Aorta (tissue), 5 donors: ENCODE results near the gene MRPL16. TPM values are rescaled to one million over a fixed set of nuclear protein-coding genes. Genes with fewer than 3 reads are reported as not detected.

Source experiments
- ATAC-seq: fragments of 200-7000 bp; cut with Tn5 transposase; one replicate; pipeline ENCODE4 v1.9.1; 2022; ENCODE audit warnings: moderate library complexity; ENCODE audit not compliant: low FRiP score
- DNase-seq, 2 donors: peaks; one replicate each; pipeline ENCODE4 v3.0.0-alpha.2; 2020
- H3K27ac ChIP-seq, 2 donors: one replicate each; pipeline ENCODE4 v1.5.1; 2013; ENCODE audit warnings: low read length in 2 of 2, mild to moderate bottlenecking in 2 of 2, moderate library complexity in 2 of 2, control low read depth in 1 of 2, inconsistent platforms in 1 of 2, low read depth in 1 of 2
- H3K27me3 ChIP-seq, 2 donors: one replicate each; pipeline ENCODE4 v1.6.1; 2013; ENCODE audit warnings: control low read depth in 1 of 2, low read length in 1 of 2, mild to moderate bottlenecking in 1 of 2, moderate library complexity in 1 of 2; ENCODE audit not compliant: insufficient read depth in 2 of 2, control insufficient read depth in 1 of 2
- H3K36me3 ChIP-seq, 2 donors: one replicate each; pipeline ENCODE4 v1.6.1; 2013; ENCODE audit warnings: control low read depth in 1 of 2, low read length in 1 of 2, mild to moderate bottlenecking in 1 of 2; ENCODE audit not compliant: insufficient read depth in 2 of 2, control insufficient read depth in 1 of 2
- H3K4me1 ChIP-seq, 2 donors: one replicate each; pipeline ENCODE4 v1.6.1; 2013; ENCODE audit warnings: low read length in 2 of 2, control low read depth in 1 of 2, mild to moderate bottlenecking in 1 of 2, moderate library complexity in 1 of 2; ENCODE audit not compliant: insufficient read depth in 2 of 2, control insufficient read depth in 1 of 2
- H3K4me3 ChIP-seq, 2 donors: one replicate each; pipeline ENCODE4 v1.5.1; 2013; ENCODE audit warnings: low read length in 2 of 2, control low read depth in 1 of 2, mild to moderate bottlenecking in 1 of 2
- H3K9me3 ChIP-seq: one replicate; pipeline ENCODE4 v1.6.1; 2013; ENCODE audit warnings: mild to moderate bottlenecking, low read length; ENCODE audit not compliant: control insufficient read depth
- WGBS, 2 donors: extraction: QIAGEN DNeasy Blood & Tissue Kit; methylation state at CpG; one replicate each; pipeline ENCODE4 v1.1.7; 2013; 5-methylcytosine and 5-hydroxymethylcytosine counted together
- intact Hi-C, 2 donors: fragments of 100-400 bp; cut with DNase I; formaldehyde crosslinking; loops; one replicate each; pipeline versions ENCODE4 v1.14.2 to v1.15.0; 2022
- polyA plus RNA-seq, 2 donors: library from polyadenylated mRNA; stranded (reverse); fragments of 200-250 nt; gene quantifications; one replicate each; pipeline ENCODE4 v1.2.3, GENCODE V29; 2013
- total RNA-seq, 2 donors: library from RNA; stranded (reverse); fragmentation: NEBNext Ultra II Directional; extraction: Animal tissue kit (Norgen Biotek cat#: 25700); gene quantifications; one replicate each; pipeline ENCODE4 v1.2.1, GENCODE V29; 2021
- donor health status: healthy with polysubstance abuse.
- donor health status: Bipolar disorder and iron deficiency.
- donor health status: DM: no; HTN: no; CAD: no.
- donor health status: DM: no; HTN: no; CAD: no.
- donor health status: DM: yes; HTN: yes; CAD: no.

Gene MRPL16
- total and polyA plus RNA-seq, 4 donors: 25.0 to 46.5 (median 27.2) TPM

GRCh38 chr11:59773083-59773440 is 37.5 kb downstream of the MRPL16 start:
- Histone ChIP-seq H3K27ac (no peak overlapping the region), H3K4me3 (no peak overlapping the region), H3K4me1 (peaks cover 0 to 7% of the 10 kb centered on the region in 2 donors), H3K36me3 (peaks cover 4 to 8% of the 10 kb centered on the region in 2 donors), H3K27me3 (no peaks in the 10 kb centered on the region), H3K9me3 (no peaks in the 10 kb centered on the region)
- 95 to 96% methylated on average over 5 of the region's 5 CpGs for WGBS, 2 donors
- ATAC-seq (no peak), DNase-seq (no peak)
- intact Hi-C loops: no loop called here

GRCh38 chr11:59771605-59772004 is 39.0 kb downstream of the MRPL16 start:
- 84 to 86% methylated on average over 4 of the region's 4 CpGs for WGBS, 2 donors
- intact Hi-C loops: no loop called here
- no peak overlapping the region for H3K27ac ChIP-seq
- peaks cover 0 to 8% of the 10 kb centered on the region in 2 donors for H3K36me3 ChIP-seq
- no peak for ATAC-seq
- no peaks in the 10 kb centered on the region for H3K4me1 ChIP-seq
- H3K27me3 ChIP-seq: no peaks in the 10 kb centered on the region
- no peak for DNase-seq
- H3K9me3 ChIP-seq: no peaks in the 10 kb centered on the region
- H3K4me3 ChIP-seq: no peak overlapping the region

GRCh38 chr11:59770869-59771268 is 39.7 kb downstream of the MRPL16 start:
- Histone ChIP-seq H3K4me3 (no peak overlapping the region), H3K4me1 (no peaks in the 10 kb centered on the region), H3K36me3 (peaks cover 0 to 8% of the 10 kb centered on the region in 2 donors), H3K9me3 (no peaks in the 10 kb centered on the region), H3K27ac (no peak overlapping the region), H3K27me3 (no peaks in the 10 kb centered on the region)
- ATAC-seq (no peak), DNase-seq (no peak)
- WGBS, 2 donors: 91 to 92% methylated on average over 8 of the region's 8 CpGs
- intact Hi-C loops: no loop called here

- no peak for ATAC-seq
- no peaks in the 10 kb centered on the region for H3K9me3 ChIP-seq
- no peaks in the 10 kb centered on the region for H3K27me3 ChIP-seq
- 93 to 95% methylated on average over 3 of the region's 3 CpGs for WGBS, 2 donors
- no peak overlapping the region for H3K27ac ChIP-seq
- H3K36me3 ChIP-seq: peaks cover 0 to 5% of the 10 kb centered on the region in 2 donors
- H3K4me3 ChIP-seq: no peak overlapping the region
- no peaks in the 10 kb centered on the region for H3K4me1 ChIP-seq
- intact Hi-C loops: no loop called here
- DNase-seq: no peak
These were observed 40.3 kb downstream of the MRPL16 start for GRCh38 chr11:59770319-59770718.

GRCh38 chr11:59769828-59770227 is 40.8 kb downstream of the MRPL16 start:
- Histone ChIP-seq H3K4me3 (no peak overlapping the region), H3K9me3 (no peaks in the 10 kb centered on the region), H3K4me1 (no peaks in the 10 kb centered on the region), H3K27ac (no peak overlapping the region), H3K36me3 (no peaks in the 10 kb centered on the region), H3K27me3 (no peaks in the 10 kb centered on the region)
- DNase-seq: no peak
- intact Hi-C loops: no loop called here
- ATAC-seq: no peak
- WGBS, 2 donors: 88 to 92% methylated on average over 4 of the region's 4 CpGs

GRCh38 chr11:59769111-59769510 is 41.5 kb downstream of the MRPL16 start:
- H3K36me3 ChIP-seq: no peaks in the 10 kb centered on the region
- intact Hi-C loops: no loop called here
- ATAC-seq (no peak), DNase-seq (no peak)
- H3K27ac ChIP-seq: no peak overlapping the region
- H3K4me1 ChIP-seq: no peaks in the 10 kb centered on the region
- no peak overlapping the region for H3K4me3 ChIP-seq
- WGBS, 2 donors: 89 to 90% methylated on average over 7 of the region's 7 CpGs
- H3K27me3 ChIP-seq: no peaks in the 10 kb centered on the region
- no peaks in the 10 kb centered on the region for H3K9me3 ChIP-seq

GRCh38 chr11:59767225-59767611 is 43.4 kb downstream of the MRPL16 start:
- Histone ChIP-seq H3K36me3 (peaks cover 0 to 2% of the 10 kb centered on the region in 2 donors), H3K4me1 (no peaks in the 10 kb centered on the region), H3K9me3 (no peaks in the 10 kb centered on the region), H3K4me3 (no peak overlapping the region), H3K27me3 (no peaks in the 10 kb centered on the region), H3K27ac (no peak overlapping the region)
- intact Hi-C loops: no loop called here
- 88 to 92% methylated on average over 1 of the region's 1 CpG for WGBS, 2 donors
- DNase-seq (no peak), ATAC-seq (no peak)

- H3K36me3 ChIP-seq: peaks cover 0 to 2% of the 10 kb centered on the region in 2 donors
- intact Hi-C loops: no loop called here
- H3K9me3 ChIP-seq: no peaks in the 10 kb centered on the region
- DNase-seq (no peak), ATAC-seq (no peak)
- H3K4me1 ChIP-seq: no peaks in the 10 kb centered on the region
- H3K27ac ChIP-seq: no peak overlapping the region
- H3K27me3 ChIP-seq: no peaks in the 10 kb centered on the region
- WGBS, 2 donors: 89 to 90% methylated on average over 6 of the region's 6 CpGs
- no peak overlapping the region for H3K4me3 ChIP-seq
These were observed 43.9 kb downstream of the MRPL16 start for GRCh38 chr11:59766542-59767224.

- no peaks in the 10 kb centered on the region for H3K9me3 ChIP-seq
- no peak overlapping the region for H3K4me3 ChIP-seq
- peaks cover 0 to 2% of the 10 kb centered on the region in 2 donors for H3K36me3 ChIP-seq
- H3K4me1 ChIP-seq: no peaks in the 10 kb centered on the region
- WGBS, 2 donors: 86 to 94% methylated on average over 4 of the region's 4 CpGs
- intact Hi-C loops: no loop called here
- no peaks in the 10 kb centered on the region for H3K27me3 ChIP-seq
- ATAC-seq: no peak
- no peak for DNase-seq
- no peak overlapping the region for H3K27ac ChIP-seq
These were observed 45.4 kb downstream of the MRPL16 start for GRCh38 chr11:59765068-59765735.
